Ascending aorta (tissue), 2 donors: Measurements from ENCODE around the gene SEMA5A. TPM values are rescaled to one million over a fixed set of nuclear protein-coding genes. Genes with fewer than 3 reads are reported as not detected.
A peak's percentile ranks its signal among the peaks of the same experiment; 100 is the strongest.

Experiments
- DNase-seq, 2 donors: peaks; one replicate each; pipeline ENCODE4 v3.0.0-alpha.2; 2019; ENCODE audit warnings: low spot score in 2 of 2
- H3K27ac ChIP-seq, 2 donors: fragments of 200-600 bp; sonication (generic); one replicate each; pipeline ENCODE4 v1.5.1; 2016 to 2017; ENCODE audit warnings: mild to moderate bottlenecking in 1 of 2
- H3K27me3 ChIP-seq: fragments of 200-600 bp; sonication (generic); one replicate; pipeline ENCODE4 v1.5.1; 2017
- H3K36me3 ChIP-seq, 2 donors: fragments of 200-600 bp; sonication (generic); one replicate each; pipeline ENCODE4 v1.5.1; 2016
- H3K4me1 ChIP-seq, 2 donors: fragments of 200-600 bp; sonication (generic); one replicate each; pipeline ENCODE4 v1.5.1; 2016 to 2017; ENCODE audit warnings: mild to moderate bottlenecking in 1 of 2
- H3K4me3 ChIP-seq, 2 donors: fragments of 200-600 bp; sonication (generic); one replicate each; pipeline ENCODE4 v1.5.1; 2016 to 2017; ENCODE audit warnings: mild to moderate bottlenecking in 1 of 2
- H3K9me3 ChIP-seq, 2 donors: fragments of 200-600 bp; sonication (generic); one replicate each; pipeline ENCODE4 v1.5.1; 2016
- intact Hi-C: fragments of 100-400 bp; cut with DNase I; formaldehyde crosslinking; loops from one replicate; pipeline ENCODE4 v1.15.1; 2023
- total RNA-seq: library from RNA; depleted of rRNA; stranded (reverse); fragments of >200 nt; gene quantifications from one replicate; pipeline ENCODE4 v1.1.0, GENCODE V29; 2016
- TF ChIP-seq, protein P1 (sequence below), 3 experiments: fragments of 200-600 bp in 2 of 3; fragments of 450-650 bp in 1 of 3; sonication (generic) in 2 of 3; IDR thresholded peaks; one replicate each; pipeline ENCODE4 v1.5.1; 2016 to 2019; ENCODE audit warnings: antibody characterized with exemption in 3 of 3, mild to moderate bottlenecking in 1 of 3, moderate library complexity in 1 of 3

SEMA5A gene
- total RNA-seq, 1 donor from 2014 or later = 18.4 TPM

DNA sequence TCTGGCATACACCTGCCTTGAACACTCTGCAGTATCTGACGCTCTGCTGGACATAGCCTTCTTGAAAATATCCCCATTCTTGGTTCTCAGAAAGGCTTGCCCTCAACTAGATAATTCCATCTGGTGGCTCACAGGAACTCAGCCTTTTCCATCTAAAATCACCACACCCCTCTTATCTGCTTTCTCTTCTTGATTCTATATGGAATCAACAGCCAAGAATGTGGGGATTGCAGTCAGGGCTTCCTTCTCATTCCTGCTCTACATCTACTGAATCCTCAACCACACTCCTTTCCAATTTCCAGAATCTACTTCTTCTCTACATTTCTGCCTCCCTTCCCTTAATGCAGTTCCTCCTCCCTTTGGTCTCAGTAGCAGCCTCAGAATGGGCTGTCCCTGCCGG lies 170.1 kb downstream of the SEMA5A start:
- no peaks in the 10 kb centered on the region for H3K27me3 ChIP-seq
- TF ChIP-seq, protein P1, sequence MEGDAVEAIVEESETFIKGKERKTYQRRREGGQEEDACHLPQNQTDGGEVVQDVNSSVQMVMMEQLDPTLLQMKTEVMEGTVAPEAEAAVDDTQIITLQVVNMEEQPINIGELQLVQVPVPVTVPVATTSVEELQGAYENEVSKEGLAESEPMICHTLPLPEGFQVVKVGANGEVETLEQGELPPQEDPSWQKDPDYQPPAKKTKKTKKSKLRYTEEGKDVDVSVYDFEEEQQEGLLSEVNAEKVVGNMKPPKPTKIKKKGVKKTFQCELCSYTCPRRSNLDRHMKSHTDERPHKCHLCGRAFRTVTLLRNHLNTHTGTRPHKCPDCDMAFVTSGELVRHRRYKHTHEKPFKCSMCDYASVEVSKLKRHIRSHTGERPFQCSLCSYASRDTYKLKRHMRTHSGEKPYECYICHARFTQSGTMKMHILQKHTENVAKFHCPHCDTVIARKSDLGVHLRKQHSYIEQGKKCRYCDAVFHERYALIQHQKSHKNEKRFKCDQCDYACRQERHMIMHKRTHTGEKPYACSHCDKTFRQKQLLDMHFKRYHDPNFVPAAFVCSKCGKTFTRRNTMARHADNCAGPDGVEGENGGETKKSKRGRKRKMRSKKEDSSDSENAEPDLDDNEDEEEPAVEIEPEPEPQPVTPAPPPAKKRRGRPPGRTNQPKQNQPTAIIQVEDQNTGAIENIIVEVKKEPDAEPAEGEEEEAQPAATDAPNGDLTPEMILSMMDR (IDR thresholded peaks at IDR 0.05) = no peak
- no peaks in the 10 kb centered on the region for H3K9me3 ChIP-seq
- no peak for DNase-seq
- H3K4me3 ChIP-seq = no peak overlapping the region
- no peak overlapping the region for H3K27ac ChIP-seq
- H3K4me1 ChIP-seq = no peaks in the 10 kb centered on the region
- intact Hi-C loops = no loop called here
- H3K36me3 ChIP-seq = peaks cover 4% of the 10 kb centered on the region in 2 donors

GRCh38 chr5:9374025-9374424 lies 171.8 kb downstream of the SEMA5A start:
- peaks cover 0 to 4% of the 10 kb centered on the region in 2 donors for H3K36me3 ChIP-seq
- no peaks in the 10 kb centered on the region for H3K9me3 ChIP-seq
- intact Hi-C loops = no loop called here
- no peak overlapping the region for H3K4me3 ChIP-seq
- no peak overlapping the region for H3K27ac ChIP-seq
- no peaks in the 10 kb centered on the region for H3K4me1 ChIP-seq
- TF ChIP-seq, protein P1 (IDR thresholded peaks at IDR 0.05) = no peak
- no peaks in the 10 kb centered on the region for H3K27me3 ChIP-seq
- DNase-seq = no peak

DNA sequence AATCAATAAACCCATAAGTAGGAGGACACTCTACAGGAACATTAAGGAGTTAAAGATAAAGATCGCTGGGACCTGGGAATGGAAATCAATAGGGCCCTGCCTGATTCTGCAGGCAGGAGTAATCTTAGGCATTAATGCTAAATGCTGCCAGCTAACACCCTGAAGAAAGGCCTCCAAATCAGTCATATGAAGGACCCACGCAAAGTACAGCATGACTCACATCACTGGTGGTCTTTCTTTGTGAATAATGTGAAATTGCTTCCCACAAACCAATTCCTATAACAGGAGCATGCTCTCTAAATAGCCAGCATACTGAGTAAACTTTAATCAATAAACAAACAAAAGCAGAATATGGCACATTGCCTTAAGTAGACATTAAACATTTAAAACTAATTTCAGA lies 172.3 kb downstream of the SEMA5A start:
- Histone ChIP-seq H3K27me3 (no peaks in the 10 kb centered on the region), H3K27ac (no peak overlapping the region), H3K36me3 (peaks cover 0 to 4% of the 10 kb centered on the region in 2 donors), H3K4me3 (no peak overlapping the region), H3K9me3 (no peaks in the 10 kb centered on the region), H3K4me1 (no peaks in the 10 kb centered on the region)
- TF ChIP-seq, protein P1 (IDR thresholded peaks at IDR 0.05) = no peak
- no peak for DNase-seq
- intact Hi-C loops = no loop called here

DNA sequence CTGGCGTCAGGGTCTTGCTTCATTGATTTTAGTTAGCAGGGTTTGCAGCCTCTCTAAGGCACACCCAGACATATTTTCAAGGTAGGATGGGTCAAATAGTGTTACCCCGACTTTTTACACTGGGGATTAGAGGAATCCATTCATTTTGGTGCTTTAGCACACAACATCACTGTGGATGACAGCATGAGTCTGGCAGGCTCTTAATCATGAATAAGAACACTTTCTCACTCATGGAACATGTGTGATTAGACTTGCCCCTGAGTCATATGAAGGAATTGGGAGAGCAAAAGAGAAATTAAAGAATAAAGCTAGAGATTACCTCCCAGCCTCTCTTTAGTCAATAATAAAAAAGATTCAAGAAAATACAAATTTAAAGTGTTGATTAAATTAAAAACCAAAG lies 175.6 kb downstream of the SEMA5A start:
- intact Hi-C loops = no loop called here
- TF ChIP-seq, protein P1 (IDR thresholded peaks at IDR 0.05) = no peak
- Histone ChIP-seq H3K9me3 (no peaks in the 10 kb centered on the region), H3K4me1 (no peaks in the 10 kb centered on the region), H3K36me3 (no peaks in the 10 kb centered on the region), H3K27ac (no peak overlapping the region), H3K27me3 (no peaks in the 10 kb centered on the region), H3K4me3 (no peak overlapping the region)
- DNase-seq = no peak

DNA sequence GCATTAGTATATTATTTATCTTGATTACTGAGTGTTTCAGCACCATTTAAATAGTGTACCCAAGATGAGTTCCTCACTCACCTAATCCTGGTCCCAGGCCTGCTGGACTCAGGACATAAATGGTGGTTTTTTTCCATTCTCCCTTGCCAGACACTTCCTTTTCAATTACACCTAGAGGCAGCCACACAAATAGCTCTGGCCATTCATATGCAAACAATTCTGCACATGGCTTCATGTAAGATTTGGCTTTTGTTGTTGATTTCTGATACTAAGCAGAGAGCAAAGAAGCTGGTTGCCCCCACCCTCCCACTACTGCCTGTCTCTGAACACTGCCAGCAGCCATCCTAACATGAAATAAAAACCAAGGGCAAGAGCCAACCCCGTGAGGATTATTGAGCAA lies 180.4 kb downstream of the SEMA5A start:
- H3K27me3 ChIP-seq = no peaks in the 10 kb centered on the region
- intact Hi-C loops = no loop called here
- H3K4me3 ChIP-seq = no peak overlapping the region
- TF ChIP-seq, protein P1 (IDR thresholded peaks at IDR 0.05) = no peak
- H3K27ac ChIP-seq = no peak overlapping the region
- H3K36me3 ChIP-seq = no peaks in the 10 kb centered on the region
- H3K4me1 ChIP-seq = peaks cover 0 to 9% of the 10 kb centered on the region in 2 donors
- H3K9me3 ChIP-seq = no peaks in the 10 kb centered on the region
- no peak for DNase-seq

- no peaks in the 10 kb centered on the region for H3K36me3 ChIP-seq
- DNase-seq = no peak
- peak overlapping the region in 1 of 2 donors; percentile 3 for H3K4me3 ChIP-seq
- TF ChIP-seq, protein P1 (IDR thresholded peaks at IDR 0.05) = no peak
- H3K4me1 ChIP-seq = peaks cover 0 to 9% of the 10 kb centered on the region in 2 donors
- intact Hi-C loops = loop anchor here (5.0 kb wide), 1 partner anchor 179 kb away; no protein-coding TSS in a partner anchor
- peak overlapping the region; percentile 58 to 75 for H3K27ac ChIP-seq
- no peaks in the 10 kb centered on the region for H3K9me3 ChIP-seq
- H3K27me3 ChIP-seq = no peaks in the 10 kb centered on the region
These were observed 182.4 kb downstream of the SEMA5A start for GRCh38 chr5:9363449-9363848.
